GM19452 (cell line): ENCODE measurements around the gene BCOR.

Experiments
- ATAC-seq: cut with Tn5 transposase; IDR thresholded peaks from one replicate; pipeline ENCODE4 v1.9.1; 2021; ENCODE audit not compliant: unreplicated experiment

Gene BCOR

GRCh38 chrX:40097504-40098263 lies at the start of gene BCOR:
BCOR (minus strand) TSS chrX:40097958; CDS start chrX:40077929, 20,029 bp downstream.
- ATAC-seq: no peak

GRCh38 chrX:40147126-40147952 lies 49.6 kb upstream of the BCOR start:
- no peak for ATAC-seq

GRCh38 chrX:40146262-40147125 lies 48.7 kb upstream of the BCOR start:
- ATAC-seq: no peak

GRCh38 chrX:40145923-40146261 lies 48.1 kb upstream of the BCOR start:
- ATAC-seq: no peak

GRCh38 chrX:40145001-40145922 lies 47.5 kb upstream of the BCOR start:
- ATAC-seq: no peak

- ATAC-seq: no peak
These were observed 46.8 kb upstream of the BCOR start for GRCh38 chrX:40144576-40144975.

GRCh38 chrX:40143987-40144386 lies 46.2 kb upstream of the BCOR start:
- no peak for ATAC-seq

GRCh38 chrX:40143001-40143400 lies 45.2 kb upstream of the BCOR start:
- no peak for ATAC-seq

GRCh38 chrX:40142417-40142816 lies 44.7 kb upstream of the BCOR start:
- ATAC-seq: no peak

GRCh38 chrX:40140706-40141499 lies 43.1 kb upstream of the BCOR start:
- ATAC-seq: no peak

GRCh38 chrX:40132751-40133150 lies 35.0 kb upstream of the BCOR start:
- ATAC-seq: no peak

- ATAC-seq: no peak
These were observed 34.0 kb upstream of the BCOR start for GRCh38 chrX:40131654-40132337.

- ATAC-seq: no peak
These were observed 32.4 kb upstream of the BCOR start for GRCh38 chrX:40130207-40130606.

GRCh38 chrX:40127052-40127451 lies 29.3 kb upstream of the BCOR start:
- no peak for ATAC-seq

- no peak for ATAC-seq
These were observed 24.7 kb upstream of the BCOR start for GRCh38 chrX:40122487-40122886.

GRCh38 chrX:40121618-40122017 lies 23.9 kb upstream of the BCOR start:
- ATAC-seq: no peak

GRCh38 chrX:40120838-40121580 lies 23.3 kb upstream of the BCOR start:
- no peak for ATAC-seq

- ATAC-seq: no peak
These were observed 20.0 kb upstream of the BCOR start for GRCh38 chrX:40117715-40118285.
